GM12801 (cell line): ENCODE data around the gene PRSS38.

ENCODE experiments used
- CTCF ChIP-seq: IDR thresholded peaks from one replicate; pipeline ENCODE4 v1.5.1; 2011; ENCODE audit warnings: control low read depth; ENCODE audit not compliant: insufficient read length; ENCODE audit errors: extremely low read depth

Gene PRSS38

GRCh38 chr1:227769047-227769935, 46.2 kb upstream of the PRSS38 start:
- TF ChIP-seq CTCF = no peak

GRCh38 chr1:227769936-227770494, 45.5 kb upstream of the PRSS38 start:
- no peak for TF ChIP-seq CTCF

DNA sequence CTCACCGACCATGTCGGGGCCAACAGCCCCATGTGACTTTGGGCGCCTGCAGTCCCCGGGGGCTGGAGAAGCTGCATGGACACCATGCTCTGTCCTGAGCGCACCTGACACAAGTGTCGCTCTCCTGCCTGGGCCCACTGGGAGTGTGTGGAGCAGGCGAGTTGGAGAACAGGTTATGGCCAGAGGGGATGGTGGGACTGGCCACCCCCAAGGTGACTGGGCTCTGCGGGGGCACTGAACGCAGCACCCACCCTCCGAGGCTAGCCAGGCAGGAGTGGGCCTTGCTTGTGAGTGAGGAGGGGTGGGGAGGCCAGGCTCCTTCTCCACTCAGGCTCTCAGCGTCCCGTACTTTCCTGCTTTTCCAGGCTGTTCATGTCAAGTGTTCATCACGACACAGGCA, 44.7 kb upstream of the PRSS38 start:
- no peak for TF ChIP-seq CTCF

GRCh38 chr1:227771326-227771725, 44.1 kb upstream of the PRSS38 start:
- TF ChIP-seq CTCF = no peak

GRCh38 chr1:227771771-227772170, 43.7 kb upstream of the PRSS38 start:
- no peak for TF ChIP-seq CTCF

DNA sequence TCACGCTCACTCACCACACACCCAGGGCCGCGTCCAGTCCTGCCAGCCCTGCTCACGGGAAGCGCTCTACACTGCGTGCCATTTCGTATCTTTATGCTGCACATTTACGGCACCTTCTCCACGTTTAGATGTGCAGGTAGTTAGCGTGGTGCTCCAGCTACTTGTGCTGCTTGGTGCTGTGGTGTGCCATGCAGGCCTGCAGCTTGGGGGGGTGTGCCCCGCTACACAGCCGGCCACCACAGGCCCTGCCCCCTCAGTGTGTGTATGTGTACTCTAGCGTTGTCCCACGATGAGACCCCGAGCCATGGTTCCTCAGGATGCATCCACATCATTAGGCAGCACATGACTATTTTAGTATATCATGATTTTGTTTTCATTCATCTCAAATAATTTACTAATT, 41.9 kb upstream of the PRSS38 start:
- no peak for TF ChIP-seq CTCF

DNA sequence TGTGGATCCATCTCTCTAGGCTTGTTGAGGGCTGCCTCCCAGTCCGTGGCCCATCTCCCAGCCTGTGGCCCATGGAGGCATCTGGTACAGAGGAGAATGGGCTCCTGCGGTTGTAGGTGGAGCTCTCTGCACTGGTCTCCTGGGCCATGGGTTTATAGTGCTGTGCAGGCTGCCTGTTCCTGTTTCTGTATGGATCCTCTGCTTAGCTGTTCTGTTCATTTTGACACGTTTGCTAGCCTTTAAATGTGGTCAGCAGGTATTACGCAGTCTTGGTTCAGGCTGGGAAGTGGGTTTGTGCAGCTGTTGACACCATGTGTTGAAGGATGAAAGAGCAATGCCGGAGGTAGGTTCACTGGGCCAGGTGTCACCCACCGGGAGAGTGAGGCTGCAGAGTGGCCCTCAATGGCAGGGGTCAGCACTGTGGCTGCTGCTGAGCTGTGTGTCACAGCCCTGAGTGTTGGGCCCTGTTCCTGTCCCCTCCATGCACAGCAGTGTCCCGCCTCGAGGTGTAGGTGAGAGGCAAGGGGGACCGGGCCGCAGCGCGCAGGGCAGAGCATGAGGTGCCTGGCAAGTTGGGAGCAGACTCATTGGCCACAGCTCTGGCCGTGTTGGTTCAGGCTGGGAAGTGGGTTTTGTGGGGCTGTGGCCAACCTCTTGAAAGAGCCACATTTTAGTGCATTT, 41.3 kb upstream of the PRSS38 start:
- no peak for TF ChIP-seq CTCF
